ENCODE measurements around the gene INTS7.
"Not testable (repeated sequence)": the region's sequence is repeated elsewhere in the genome, so short reads cannot be mapped to it uniquely, and the experiment has no call there.

GRCh38 chr1:211954028-211954427 lies 81.3 kb downstream of the INTS7 start:
- TF ChIP-seq CTCF, EZH2, EZH2phosphoT487 (IDR thresholded peaks at IDR 0.05): not testable (repeated sequence)

All from neural progenitor cell (in vitro differentiated cells).